K562 (cell line): Measurements from ENCODE around the gene SCN1A. TPM values are rescaled to one million over a fixed set of nuclear protein-coding genes. Genes with fewer than 3 reads are reported as not detected.
A peak's percentile ranks its signal among the peaks of the same experiment; 100 is the strongest.

ENCODE experiments used
- ATAC-seq: fragments of 200-7000 bp; cut with Tn5 transposase; 3 replicates; pipeline ENCODE4 v1.9.1; 2020; ENCODE audit warnings: moderate library complexity
- Bru-seq: library from RNA; stranded (reverse); fragments of 400-500 nt; gene quantifications from one replicate; lab custom pipeline; 2021; lab: Mats Ljungman, UMichigan
- BruChase-seq, 2 experiments: library from RNA; stranded (reverse); fragments of 400-500 nt; gene quantifications; one replicate each; lab custom pipeline; 2021; lab: Mats Ljungman, UMichigan
- BruUV-seq: library from RNA; stranded (reverse); fragments of 400-500 nt; replicated peaks from 2 replicates; lab custom pipeline; 2021; lab: Mats Ljungman, UMichigan
- CTCF ChIA-PET: fragments of 300-600 bp; formaldehyde crosslinking; extraction: SDS; loops from one replicate; lab custom pipeline; 2021; ENCODE audit warnings: low intra/inter-chr PET ratio; lab: Yijun Ruan, JAX
- POLR2A ChIA-PET: fragments of 300-600, 350-650 bp; sonication (Branson Sonifier 250); formaldehyde crosslinking; extraction: SDS; loops from one replicate; lab custom pipeline; 2021; ENCODE audit warnings: antibody characterized with exemption, inconsistent platforms; lab: Yijun Ruan, JAX
- DNase-seq, 4 experiments: peaks; one replicate each; pipeline versions ENCODE4 v3.0.0 to v3.0.0-alpha.2; 2011 to 2018; ENCODE audit warnings: low spot score in 3 of 4, mixed read lengths in 3 of 4; ENCODE audit errors: extremely low read depth in 1 of 4
- FAIRE-seq: peaks from 2 replicates; lab custom pipeline; 2011; peaks lifted over from hg19 to GRCh38; lab: Jason Lieb, UNC
- H2AFZ ChIP-seq: 2 replicates; pipeline ENCODE4 v1.6.0; 2011; ENCODE audit warnings: low read depth, low read length, control low read depth, inconsistent platforms
- H3K27ac ChIP-seq: fragments of 200-600 bp; 3 replicates; pipeline ENCODE4 v1.8.0; 2011; ENCODE audit warnings: low read depth, mild to moderate bottlenecking, control low read depth, inconsistent platforms, low read length, moderate library complexity, mixed read lengths; ENCODE audit errors: extremely low read depth
- H3K27me3 ChIP-seq, 2 experiments: fragments of 300-600 bp in 1 of 2; 2 replicates in 1 of 2; 3 replicates in 1 of 2; pipeline versions ENCODE4 v1.6.0 to v1.8.0; 2011; ENCODE audit warnings: inconsistent platforms in 2 of 2, low read length in 2 of 2, mild to moderate bottlenecking in 1 of 2, mixed read lengths in 1 of 2, moderate library complexity in 1 of 2; ENCODE audit not compliant: control insufficient read depth in 2 of 2, insufficient read depth in 2 of 2
- H3K36me3 ChIP-seq: fragments of 300-600 bp; 3 replicates; pipeline ENCODE4 v1.8.0; 2011; ENCODE audit warnings: mild to moderate bottlenecking, low read length, inconsistent platforms; ENCODE audit not compliant: control insufficient read depth, insufficient read depth
- H3K4me1 ChIP-seq, 2 experiments: fragments of 200-600 bp in 1 of 2; replicated peaks in 1 of 2; 2 replicates in 1 of 2; 3 replicates in 1 of 2; pipeline versions ENCODE4 v1.5.1 to v1.8.0; 2011; ENCODE audit warnings: inconsistent platforms in 2 of 2, low read length in 2 of 2, mild to moderate bottlenecking in 1 of 2, mixed read lengths in 1 of 2, moderate library complexity in 1 of 2; ENCODE audit not compliant: control insufficient read depth in 2 of 2, insufficient read depth in 2 of 2
- H3K4me2 ChIP-seq: 2 replicates; pipeline ENCODE4 v1.6.1; 2011; ENCODE audit warnings: low read length, control low read depth, inconsistent platforms, mixed read lengths; ENCODE audit not compliant: insufficient read depth
- H3K4me3 ChIP-seq: fragments of 200-600 bp; sonication (generic), shearing (Covaris generic); 2 replicates; pipeline ENCODE4 v1.5.1; 2016; ENCODE audit warnings: control low read depth, inconsistent platforms
- H3K79me2 ChIP-seq: fragments of 200-600 bp; 3 replicates; pipeline ENCODE4 v1.8.0; 2011; ENCODE audit warnings: low read length, inconsistent platforms; ENCODE audit not compliant: control insufficient read depth, insufficient read depth
- H3K9ac ChIP-seq, 2 experiments: 2 replicates each; pipeline versions ENCODE4 v1.6.0 to v1.6.1; 2011; ENCODE audit warnings: low read depth in 2 of 2, low read length in 2 of 2, control low read depth in 1 of 2, inconsistent platforms in 1 of 2, mild to moderate bottlenecking in 1 of 2, mixed read lengths in 1 of 2; ENCODE audit not compliant: insufficient read depth in 1 of 2
- H3K9me1 ChIP-seq: one replicate; pipeline ENCODE4 v1.6.0; 2011; ENCODE audit warnings: inconsistent platforms, mild to moderate bottlenecking, low read length, moderate library complexity; ENCODE audit not compliant: control insufficient read depth, insufficient read depth
- H3K9me3 ChIP-seq: replicated peaks from 2 replicates; pipeline ENCODE4 v1.5.1; 2011; ENCODE audit warnings: low read depth, low read length, inconsistent platforms; ENCODE audit not compliant: control insufficient read depth, insufficient read depth
- H4K20me1 ChIP-seq: replicated peaks from 2 replicates; pipeline ENCODE4 v1.6.1; 2011; ENCODE audit warnings: low read length, inconsistent platforms, mixed read lengths; ENCODE audit not compliant: control insufficient read depth, insufficient read depth
- ARID2 ChIP-seq: fragments of 450-650 bp; IDR thresholded peaks from 2 replicates; pipeline ENCODE4 v1.6.1; 2017; ENCODE audit warnings: antibody characterized with exemption, mild to moderate bottlenecking
- ETS2 ChIP-seq: IDR thresholded peaks from 2 replicates; pipeline ENCODE4 v1.6.1; 2016; ENCODE audit warnings: borderline replicate concordance, missing genetic modification characterization, mild to moderate bottlenecking, moderate library complexity, missing compliant biosample characterization; ENCODE audit not compliant: poor library complexity, severe bottlenecking
- NFIC ChIP-seq: fragments of 450-650 bp; IDR thresholded peaks from 2 replicates; pipeline ENCODE4 v1.6.1; 2017; ENCODE audit warnings: mild to moderate bottlenecking, inconsistent platforms
- NFIX ChIP-seq: fragments of 250-450 bp; sonication (Bioruptor Pico); IDR thresholded peaks from 2 replicates; pipeline ENCODE4 v1.4.0; 2020; ENCODE audit warnings: low read depth, mild to moderate bottlenecking, moderate library complexity
- RAD21 ChIP-seq, 2 experiments: fragments of 250-450 bp in 1 of 2; fragments of 450-650 bp in 1 of 2; sonication (Bioruptor Pico) in 1 of 2; formaldehyde crosslinking in 1 of 2; IDR thresholded peaks in 1 of 2; conservative IDR thresholded peaks in 1 of 2; 2 replicates each; pipeline versions ENCODE4 v1.4.0 to v1.8.0; 2020 to 2022; ENCODE audit warnings: mild to moderate bottlenecking in 2 of 2, moderate library complexity in 1 of 2
- SAFB ChIP-seq: fragments of 200-400 bp; formaldehyde crosslinking; IDR thresholded peaks from 2 replicates; pipeline ENCODE4 v1.6.1; 2017; ENCODE audit warnings: low read depth, low read length, borderline replicate concordance
- ZNF140 ChIP-seq: fragments of 250-450 bp; sonication (Bioruptor Pico); IDR thresholded peaks from 2 replicates; pipeline ENCODE4 v1.8.0; 2021; ENCODE audit warnings: moderate library complexity, mild to moderate bottlenecking, inconsistent platforms
- ZNF384 ChIP-seq: IDR thresholded peaks from 2 replicates; pipeline ENCODE4 v1.6.1; 2012; ENCODE audit warnings: low read depth, low read length, improper control_type of control experiment
- WGBS: fragments of 100-300 bp; shearing (Covaris generic); methylation state at CpG from one replicate; pipeline ENCODE4 v1.1.6; 2016; ENCODE audit warnings: low coverage, mixed read lengths; ENCODE audit not compliant: insufficient coverage; ENCODE audit errors: missing lambda C conversion rate; 5-methylcytosine and 5-hydroxymethylcytosine counted together
- in situ Hi-C: fragments of 300-500 bp; cut with MboI; formaldehyde crosslinking; loops from 4 replicates; pipeline ENCODE4 v1.15.0; 2018; ENCODE audit warnings: inconsistent platforms, mixed read lengths
- intact Hi-C: fragments of 100-400 bp; cut with micrococcal nuclease; formaldehyde crosslinking; loops from 2 replicates; pipeline ENCODE4 v1.14.2; 2022
- long read RNA-seq, 3 experiments: library from polyadenylated mRNA in 2 of 3; library from RNA in 1 of 3; unstranded in 2 of 3; stranded (forward) in 1 of 3; transcript quantifications; one replicate each; pipeline ENCODE4 v2.0.0, GENCODE V29; 2019 to 2022
- polyA minus RNA-seq, 3 experiments: library from RNA; depleted of rRNA, polyadenylated mRNA; stranded (reverse); fragments of >200 nt; gene quantifications; 2 replicates each; pipeline ENCODE4 v1.2.3, GENCODE V29; 2011
- polyA plus RNA-seq, 8 experiments: library from polyadenylated mRNA; depleted of rRNA in 4 of 8; stranded (reverse) in 5 of 8; unstranded in 3 of 8; fragments of >200 nt; fragmentation: Nextera tagmentation in 2 of 8; fragmentation: Illumina TruSeq in 1 of 8; extraction: Ambion mirVana in 2 of 8; extraction: Trizol in 1 of 8; gene quantifications; 2 replicates each; pipeline versions ENCODE4 v1.2.1 to v1.2.3, GENCODE V29; 2011 to 2014; ENCODE audit warnings: inconsistent platforms in 1 of 8, missing spikeins in 1 of 8
- total RNA-seq, 7 experiments: library from RNA; depleted of rRNA in 6 of 7; stranded (reverse); fragments of >200 nt in 6 of 7; fragmentation: Illumina TruSeq in 2 of 7; extraction: Trizol in 2 of 7; gene quantifications; 2 replicates each; pipeline versions ENCODE4 v1.2.1 to v1.2.3, GENCODE V29; 2011 to 2021; ENCODE audit warnings: low replicate concordance in 1 of 7

SCN1A gene
- total RNA-seq (2011; cell fraction: chromatin; rRNA removed; ENCODE audit: low replicate concordance): not detected in 2 replicates
- not detected in 2 replicates for total RNA-seq (2011; cell fraction: nucleolus; rRNA removed)
- not detected in 2 replicates for total RNA-seq (2011; cell fraction: nucleoplasm; rRNA removed)
- total RNA-seq (2014; rRNA removed) (not detected in 2 replicates), total RNA-seq (2014; rRNA removed; fragmentation: Illumina TruSeq; extraction: Trizol) (not detected in 2 replicates), total RNA-seq (2015; rRNA removed; fragmentation: Illumina TruSeq; extraction: Trizol) (not detected in 2 replicates), total RNA-seq (2021) (not detected in 2 replicates), polyA plus RNA-seq (2011; rRNA removed) (not detected in 2 replicates), polyA plus RNA-seq (2014; fragmentation: Illumina TruSeq; extraction: Trizol) (not detected in 2 replicates), polyA plus RNA-seq (2014; fragmentation: Nextera tagmentation; extraction: Ambion mirVana) (not detected), polyA plus RNA-seq (2014; rRNA removed) (not detected in 2 replicates), polyA minus RNA-seq (2011; rRNA and poly(A)+ RNA removed) (not detected in 2 replicates), Bru-seq, nascent RNA (percentile 3 among the genes with signal in this experiment), BruChase-seq, experiment 1, labeled RNA remaining after a 2-hour chase (percentile 3 among the genes with signal in this experiment), BruChase-seq, experiment 2, labeled RNA remaining after a 6-hour chase (percentile 5 among the genes with signal in this experiment)
- not detected in 2 replicates for polyA plus RNA-seq (2011; cell fraction: cytosol; rRNA removed)
- not detected in 2 replicates for polyA plus RNA-seq (2011; cell fraction: nucleus; rRNA removed)
- polyA plus RNA-seq (2012): 0.04 TPM in 1 of 2 replicates, not detected in the other
- not detected in 2 replicates for polyA minus RNA-seq (2011; cell fraction: cytosol; rRNA and poly(A)+ RNA removed)
- polyA minus RNA-seq (2011; cell fraction: nucleus; rRNA and poly(A)+ RNA removed): not detected in 2 replicates
- long read RNA-seq, experiment 1: 0 reads
- long read RNA-seq, experiment 2: 0 reads
- long read RNA-seq, experiment 3: 0 reads

DNA sequence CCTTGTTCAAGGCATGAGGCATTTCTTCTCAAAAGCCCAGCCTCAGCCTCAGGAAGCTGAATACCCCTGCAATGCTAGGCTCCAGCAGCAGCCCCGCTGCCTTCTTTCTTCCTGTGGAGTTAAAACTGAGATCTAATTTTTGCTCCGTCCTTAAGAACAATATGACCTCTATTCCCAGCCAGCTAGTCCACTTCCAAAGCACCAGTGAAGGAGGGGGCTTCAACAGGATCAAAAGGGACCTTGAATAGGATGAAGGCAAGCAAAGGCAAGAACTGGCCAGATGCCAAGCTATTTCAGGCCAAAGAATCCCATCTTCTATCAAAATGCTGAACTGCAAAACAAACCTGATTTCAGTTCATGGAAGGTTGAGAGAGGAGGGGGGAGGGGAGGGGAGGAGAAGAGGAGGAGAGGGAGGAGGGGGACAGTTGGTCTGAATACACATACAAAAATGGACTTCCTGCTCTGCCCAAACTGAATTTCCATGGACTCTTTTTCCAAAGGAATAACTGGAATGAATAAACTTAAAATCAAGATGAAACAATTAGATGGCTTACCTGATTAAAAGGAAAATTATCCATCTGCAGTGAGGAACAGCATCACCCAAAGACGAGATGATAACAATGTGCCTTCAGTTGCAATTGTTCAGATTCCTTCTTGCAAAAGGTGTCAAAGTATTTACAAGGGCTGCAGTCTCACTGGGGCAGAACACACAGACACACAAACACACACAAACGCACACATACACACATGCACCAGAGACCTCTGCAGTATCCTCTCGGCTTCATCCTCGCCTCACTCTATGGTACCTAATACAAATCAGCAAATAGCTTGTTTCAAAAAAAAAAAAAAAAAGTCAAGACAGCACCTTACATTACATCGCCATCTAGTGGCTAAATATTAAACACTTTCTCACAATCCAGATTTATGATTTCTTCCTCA lies at the start of gene SCN1A:
SCN1A (minus strand) TSS at position 804 of the 939 bp plus-strand sequence. CDS start 54,399 bp downstream, outside the sequence.
- no peaks in the 10 kb centered on the region for H3K9me3 ChIP-seq
- H3K9ac ChIP-seq: no peak within 1 kb of the TSS
- DNase-seq (peak; percentile 18 to 41 (median 30)), FAIRE-seq (peak; percentile 78), ATAC-seq (peak; percentile 58; the same call in 2 of the 3 replicates)
- 0% methylated on average over 7 of the region's 7 CpGs for WGBS
- in situ Hi-C loops (no loop called here), intact Hi-C loops (loop anchor here (1.0 to 5.0 kb wide), 3 partner anchors 70 to 889 kb away; partner anchors contain the start of genes SCN2A and TTC21B)
- H2AFZ ChIP-seq: no peak within 1 kb of the TSS
- no TSS peak for BruUV-seq
- no peaks in the 10 kb centered on the region for H3K27me3 ChIP-seq
- POLR2A ChIA-PET: no interaction called here
- no peak within 1 kb of the TSS for H3K27ac ChIP-seq
- no peaks in the 10 kb centered on the region for H3K4me1 ChIP-seq
- H3K4me2 ChIP-seq: no peak within 1 kb of the TSS
- no peaks in the 10 kb centered on the region for H3K9me1 ChIP-seq
- no peak within 1 kb of the TSS for H3K4me3 ChIP-seq
- H3K79me2 ChIP-seq: no peaks in the 10 kb centered on the region
- CTCF ChIA-PET: interaction anchor here (0.7 to 2.1 kb wide), 5 partner anchors 69 to 1135 kb away, joined by 3 to 16 read pairs (median 5); partner anchors contain the start of genes SCN2A and TTC21B
- H4K20me1 ChIP-seq: no peaks in the 10 kb centered on the region
- H3K36me3 ChIP-seq: no peaks in the 10 kb centered on the region
- TF ChIP-seq NFIC (peak; percentile 75), ARID2 (0 out of 2 replicates have a peak, but pooled peaks have one; percentile 31), ZNF384 (peak; percentile 99), NFIX (CRISPR knock-in tag) (peak; percentile 31; the same call in 1 of the 2 replicates), ETS2 (no peak), RAD21 (CRISPR knock-in tag; conservative IDR thresholded peaks at IDR 0.05 in 1 of 2, IDR thresholded peaks at IDR 0.05 in 1 of 2) (peak; percentile 54 to 55), ZNF140 (CRISPR knock-in tag) (no peak), SAFB (no peak)
